Skeletal muscle tissue (tissue), 4 donors: ENCODE results near the gene NELL1. TPM values are rescaled to one million over a fixed set of nuclear protein-coding genes. Genes with fewer than 3 reads are reported as not detected.

ENCODE experiments used
- H3K27ac ChIP-seq: one replicate; pipeline ENCODE4 v1.7.0; 2013; ENCODE audit warnings: mild to moderate bottlenecking, low read depth, low read length, inconsistent platforms
- H3K27me3 ChIP-seq, 3 donors: one replicate each; pipeline ENCODE4 v1.7.0; 2013; ENCODE audit warnings: low read length in 3 of 3; ENCODE audit not compliant: control insufficient read depth in 3 of 3, insufficient read depth in 3 of 3
- H3K36me3 ChIP-seq, 3 donors: one replicate each; pipeline ENCODE4 v1.7.0; 2013; ENCODE audit warnings: low read length in 3 of 3; ENCODE audit not compliant: control insufficient read depth in 3 of 3, insufficient read depth in 3 of 3
- H3K4me1 ChIP-seq, 3 donors: one replicate each; pipeline ENCODE4 v1.7.0; 2013; ENCODE audit warnings: low read length in 3 of 3, mild to moderate bottlenecking in 3 of 3; ENCODE audit not compliant: control insufficient read depth in 3 of 3, insufficient read depth in 3 of 3
- H3K4me3 ChIP-seq, 3 donors: one replicate each; pipeline ENCODE4 v1.7.0; 2013; ENCODE audit warnings: low read length in 3 of 3
- H3K9ac ChIP-seq, 3 donors: one replicate each; pipeline ENCODE4 v1.7.0; 2013; ENCODE audit warnings: low read length in 3 of 3, mild to moderate bottlenecking in 3 of 3, moderate library complexity in 2 of 3, low read depth in 1 of 3
- H3K9me3 ChIP-seq, 3 donors: one replicate each; pipeline ENCODE4 v1.7.0; 2013; ENCODE audit warnings: low read length in 3 of 3; ENCODE audit not compliant: control insufficient read depth in 3 of 3
- total RNA-seq: library from RNA; depleted of rRNA; stranded (reverse); fragments of >200 nt; gene quantifications from one replicate; pipeline ENCODE4 v1.2.3, GENCODE V29; 2014
- donor health status: Osteomylitis.

The NELL1 gene
- total RNA-seq, 1 donor from 2014 or later: 3.7 TPM

GRCh38 chr11:20782775-20783174 lies 113.4 kb downstream of the NELL1 start:
- H3K27me3 ChIP-seq: no peaks in the 10 kb centered on the region
- H3K27ac ChIP-seq: no peak overlapping the region

DNA sequence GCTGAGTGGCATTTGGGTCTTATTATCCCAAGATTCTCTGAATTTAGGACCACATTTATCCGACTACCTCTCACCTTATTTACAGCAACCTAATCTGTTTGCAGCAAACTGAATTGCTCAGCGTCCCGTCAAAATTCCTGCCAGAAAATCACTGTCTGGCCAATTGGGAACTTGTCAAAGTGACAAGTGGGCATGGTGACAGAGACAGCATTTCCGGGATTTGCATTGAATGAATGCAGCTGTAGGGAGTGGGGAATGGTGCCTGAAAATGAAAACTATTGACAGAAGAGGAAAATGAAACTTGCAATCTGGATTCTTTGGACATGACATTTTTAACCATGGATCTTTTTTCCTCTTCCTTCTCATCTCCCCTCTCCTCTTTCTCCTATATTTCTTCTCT lies 113.8 kb downstream of the NELL1 start:
- Histone ChIP-seq H3K9ac (no peak overlapping the region), H3K4me3 (no peak overlapping the region), H3K4me1 (no peaks in the 10 kb centered on the region), H3K27ac (no peak overlapping the region), H3K27me3 (no peaks in the 10 kb centered on the region), H3K9me3 (no peaks in the 10 kb centered on the region), H3K36me3 (no peaks in the 10 kb centered on the region)

More at GRCh38 chr11:20782775-20783174, 113.4 kb downstream of the NELL1 start:
- Histone ChIP-seq H3K4me1 (no peaks in the 10 kb centered on the region), H3K4me3 (no peak overlapping the region), H3K9ac (no peak overlapping the region), H3K36me3 (no peaks in the 10 kb centered on the region), H3K9me3 (no peaks in the 10 kb centered on the region)

DNA sequence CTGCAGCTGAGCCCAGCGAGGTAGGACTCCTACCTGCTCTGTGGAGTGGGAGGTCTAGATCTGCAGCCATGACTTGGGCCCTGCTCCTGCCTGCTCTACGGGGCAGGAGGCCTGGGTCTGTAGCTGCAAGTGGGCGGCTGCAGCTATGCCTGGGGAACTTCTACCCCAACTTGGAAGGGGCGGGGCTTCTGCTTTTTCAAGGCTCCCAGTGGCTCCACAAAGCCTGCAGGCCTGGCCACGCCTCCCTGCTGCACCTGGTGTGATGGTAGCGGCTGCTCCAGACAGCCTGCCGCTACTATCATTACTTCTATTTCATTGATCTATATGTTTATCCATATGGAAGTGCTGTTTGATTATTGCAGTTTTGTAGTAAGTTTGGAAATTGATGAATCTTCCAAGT lies 121.2 kb downstream of the NELL1 start:
- H3K9ac ChIP-seq: no peak overlapping the region
- no peaks in the 10 kb centered on the region for H3K9me3 ChIP-seq
- no peaks in the 10 kb centered on the region for H3K4me1 ChIP-seq
- H3K4me3 ChIP-seq: no peak overlapping the region
- no peaks in the 10 kb centered on the region for H3K36me3 ChIP-seq
- no peak overlapping the region for H3K27ac ChIP-seq
- no peaks in the 10 kb centered on the region for H3K27me3 ChIP-seq

- H3K27ac ChIP-seq: no peak overlapping the region
- no peak overlapping the region for H3K4me3 ChIP-seq
- H3K9me3 ChIP-seq: no peaks in the 10 kb centered on the region
- no peaks in the 10 kb centered on the region for H3K36me3 ChIP-seq
- H3K9ac ChIP-seq: no peak overlapping the region
- H3K27me3 ChIP-seq: no peaks in the 10 kb centered on the region
- H3K4me1 ChIP-seq: no peaks in the 10 kb centered on the region
Measured at GRCh38 chr11:20795005-20795404, 125.6 kb downstream of the NELL1 start.

DNA sequence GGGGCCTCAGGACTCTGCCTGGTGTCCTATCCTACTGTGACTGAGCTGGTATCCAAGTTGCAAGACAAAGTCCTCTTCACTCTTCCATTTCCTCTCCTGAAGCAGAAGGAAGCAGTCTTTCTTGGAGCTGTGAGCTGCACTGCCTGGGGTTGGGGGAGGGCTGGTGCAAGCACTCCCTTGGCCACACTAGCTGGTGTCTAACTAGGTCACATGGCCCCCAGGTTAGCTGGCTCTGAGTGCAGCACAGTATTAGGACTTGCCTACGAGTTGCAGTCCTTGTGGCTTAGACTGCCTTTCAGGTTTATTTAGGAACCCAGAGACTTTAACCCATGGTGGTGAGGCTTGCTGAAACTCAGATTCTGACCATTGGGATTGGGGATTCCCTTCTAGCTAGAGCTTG lies 138.9 kb downstream of the NELL1 start:
- peaks cover 0 to 3% (median 2%) of the 10 kb centered on the region in 3 donors for H3K9me3 ChIP-seq

GRCh38 chr11:20821046-20821445 lies 151.7 kb downstream of the NELL1 start:
- Histone ChIP-seq H3K4me1 (no peaks in the 10 kb centered on the region), H3K27me3 (no peaks in the 10 kb centered on the region), H3K9me3 (no peaks in the 10 kb centered on the region), H3K4me3 (no peak overlapping the region), H3K9ac (no peak overlapping the region), H3K36me3 (no peaks in the 10 kb centered on the region), H3K27ac (no peak overlapping the region)

More for the DNA sequence above, 138.9 kb downstream of the NELL1 start:
- Histone ChIP-seq H3K4me3 (no peak overlapping the region), H3K36me3 (no peaks in the 10 kb centered on the region), H3K27ac (no peak overlapping the region), H3K9ac (no peak overlapping the region), H3K4me1 (no peaks in the 10 kb centered on the region), H3K27me3 (no peaks in the 10 kb centered on the region)

GRCh38 chr11:20821470-20821869 lies 152.1 kb downstream of the NELL1 start:
- Histone ChIP-seq H3K9me3 (no peaks in the 10 kb centered on the region), H3K27ac (no peak overlapping the region), H3K4me3 (no peak overlapping the region), H3K27me3 (no peaks in the 10 kb centered on the region), H3K36me3 (no peaks in the 10 kb centered on the region), H3K9ac (no peak overlapping the region), H3K4me1 (no peaks in the 10 kb centered on the region)

- H3K4me1 ChIP-seq: no peaks in the 10 kb centered on the region
- no peak overlapping the region for H3K27ac ChIP-seq
- H3K4me3 ChIP-seq: no peak overlapping the region
- H3K36me3 ChIP-seq: no peaks in the 10 kb centered on the region
- no peaks in the 10 kb centered on the region for H3K9me3 ChIP-seq
- H3K9ac ChIP-seq: no peak overlapping the region
- H3K27me3 ChIP-seq: no peaks in the 10 kb centered on the region
Measured at GRCh38 chr11:20824773-20825172, 155.4 kb downstream of the NELL1 start.

DNA sequence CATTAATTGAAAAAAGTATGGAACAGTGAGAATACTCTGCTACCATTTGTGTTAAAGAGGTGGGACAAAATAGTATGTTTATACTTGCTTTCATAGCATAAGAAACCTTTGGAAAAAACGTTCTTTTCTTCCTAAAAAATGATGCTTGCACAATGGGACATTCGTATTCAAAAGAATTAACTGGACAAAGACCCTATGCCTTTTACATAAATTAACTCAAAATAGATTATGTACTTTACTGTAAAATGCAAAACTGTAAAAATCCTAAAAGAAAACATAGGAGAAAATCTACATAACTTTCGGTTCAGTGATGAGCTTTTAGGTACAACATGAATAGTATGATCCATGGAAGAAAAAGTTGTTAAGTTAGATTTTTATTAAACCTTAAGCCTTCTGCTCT lies 166.2 kb downstream of the NELL1 start:
- Histone ChIP-seq H3K27ac (no peak overlapping the region), H3K36me3 (no peaks in the 10 kb centered on the region), H3K4me3 (no peak overlapping the region), H3K27me3 (no peaks in the 10 kb centered on the region), H3K9me3 (no peaks in the 10 kb centered on the region), H3K4me1 (no peaks in the 10 kb centered on the region), H3K9ac (no peak overlapping the region)

GRCh38 chr11:20839231-20839630 lies 169.8 kb downstream of the NELL1 start:
- H3K27me3 ChIP-seq: no peaks in the 10 kb centered on the region
- no peak overlapping the region for H3K9ac ChIP-seq
- H3K4me1 ChIP-seq: no peaks in the 10 kb centered on the region
- no peak overlapping the region for H3K27ac ChIP-seq
- no peak overlapping the region for H3K4me3 ChIP-seq
- no peaks in the 10 kb centered on the region for H3K9me3 ChIP-seq
- H3K36me3 ChIP-seq: no peaks in the 10 kb centered on the region

DNA sequence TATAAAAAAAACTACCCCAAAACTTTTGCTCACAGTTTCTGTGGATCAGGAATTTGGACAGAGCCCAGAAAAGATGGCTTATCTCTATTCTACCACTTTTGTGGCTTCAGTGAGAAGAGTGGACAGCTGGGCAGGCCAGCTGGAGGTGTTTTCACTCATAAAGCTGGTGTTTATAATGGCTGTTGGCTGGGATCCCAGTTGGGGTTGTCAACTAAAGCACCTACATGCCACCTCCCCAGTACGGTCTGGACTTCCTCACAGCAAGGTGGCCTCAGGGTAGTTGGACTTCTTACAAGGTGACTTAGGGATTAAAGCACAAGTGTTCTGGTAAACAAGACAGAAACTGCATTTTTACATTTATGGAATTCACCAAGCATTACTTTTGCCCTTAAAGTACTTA lies 171.0 kb downstream of the NELL1 start:
- Histone ChIP-seq H3K4me3 (no peak overlapping the region), H3K9ac (no peak overlapping the region), H3K9me3 (no peaks in the 10 kb centered on the region), H3K4me1 (no peaks in the 10 kb centered on the region), H3K27me3 (no peaks in the 10 kb centered on the region), H3K27ac (no peak overlapping the region), H3K36me3 (no peaks in the 10 kb centered on the region)
